ENCODE measurements around the gene GAS2L3.

GAS2L3 gene

GRCh38 chr12:100652488-100652887, 79.0 kb downstream of the GAS2L3 start:
- no peak for ATAC-seq (ENCODE audit: insufficient read depth, low read depth)
- no peaks in the 10 kb centered on the region for H3K36me3 ChIP-seq (ENCODE audit: insufficient read depth, low read length)

GRCh38 chr12:100656141-100656540, 82.7 kb downstream of the GAS2L3 start:
- no peak overlapping the region for H3K9ac ChIP-seq (ENCODE audit: low read depth, low read length)
- no peak for ATAC-seq (ENCODE audit: insufficient read depth, low read depth)
- no peaks in the 10 kb centered on the region for H4K20me1 ChIP-seq (ENCODE audit: insufficient read depth, low read length)
- H3K9me3 ChIP-seq (ENCODE audit: insufficient read depth, low read length, severe bottlenecking), result no peaks in the 10 kb centered on the region
- H3K27me3 ChIP-seq (ENCODE audit: insufficient read depth, low read length, poor library complexity), result no peaks in the 10 kb centered on the region
- H3K27ac ChIP-seq (ENCODE audit: low read length), result no peak overlapping the region
- no peaks in the 10 kb centered on the region for H3K4me1 ChIP-seq (ENCODE audit: insufficient read depth, low read length)
- no peak overlapping the region for H2AFZ ChIP-seq (ENCODE audit: low read depth, low read length)
- H3K79me2 ChIP-seq (ENCODE audit: insufficient read depth, low read length), result no peaks in the 10 kb centered on the region
- no peak for DNase-seq
- H3K36me3 ChIP-seq (ENCODE audit: insufficient read depth, low read length), result no peaks in the 10 kb centered on the region
- no peak for TF ChIP-seq CTCF (IDR thresholded peaks at IDR 0.05; ENCODE audit: borderline replicate concordance, extremely low read depth, low read length, poor library complexity, severe bottlenecking)
- no peak for TF ChIP-seq EZH2 (IDR thresholded peaks at IDR 0.05; ENCODE audit: borderline replicate concordance, low read depth, low read length, severe bottlenecking)
- no peak overlapping the region for H3K4me2 ChIP-seq (ENCODE audit: insufficient read depth, low read length)
- H3K4me3 ChIP-seq (ENCODE audit: low read depth in 1 of 2, low read length in 2 of 2), result no peak overlapping the region

More at GRCh38 chr12:100652488-100652887, 79.0 kb downstream of the GAS2L3 start:
- no peak overlapping the region for H3K4me2 ChIP-seq (ENCODE audit: insufficient read depth, low read length)
- H3K79me2 ChIP-seq (ENCODE audit: insufficient read depth, low read length), result no peaks in the 10 kb centered on the region
- no peaks in the 10 kb centered on the region for H4K20me1 ChIP-seq (ENCODE audit: insufficient read depth, low read length)
- no peak overlapping the region for H3K27ac ChIP-seq (ENCODE audit: low read length)
- H3K9me3 ChIP-seq (ENCODE audit: insufficient read depth, low read length, severe bottlenecking), result no peaks in the 10 kb centered on the region
- H3K4me1 ChIP-seq (ENCODE audit: insufficient read depth, low read length), result no peaks in the 10 kb centered on the region
- no peak for DNase-seq
- TF ChIP-seq EZH2 (IDR thresholded peaks at IDR 0.05; ENCODE audit: borderline replicate concordance, low read depth, low read length, severe bottlenecking), result no peak
- no peak for TF ChIP-seq CTCF (IDR thresholded peaks at IDR 0.05; ENCODE audit: borderline replicate concordance, extremely low read depth, low read length, poor library complexity, severe bottlenecking)
- H3K9ac ChIP-seq (ENCODE audit: low read depth, low read length), result no peak overlapping the region
- H3K4me3 ChIP-seq (ENCODE audit: low read depth in 1 of 2, low read length in 2 of 2), result no peak overlapping the region
- no peaks in the 10 kb centered on the region for H3K27me3 ChIP-seq (ENCODE audit: insufficient read depth, low read length, poor library complexity)
- no peak overlapping the region for H2AFZ ChIP-seq (ENCODE audit: low read depth, low read length)

- Histone ChIP-seq H2AFZ (ENCODE audit: low read depth, low read length) (no peak overlapping the region), H3K9ac (ENCODE audit: low read depth, low read length) (no peak overlapping the region), H3K27ac (ENCODE audit: low read length) (no peak overlapping the region), H4K20me1 (ENCODE audit: insufficient read depth, low read length) (no peaks in the 10 kb centered on the region), H3K4me3 (ENCODE audit: low read depth in 1 of 2, low read length in 2 of 2) (no peak overlapping the region), H3K36me3 (ENCODE audit: insufficient read depth, low read length) (no peaks in the 10 kb centered on the region), H3K4me1 (ENCODE audit: insufficient read depth, low read length) (no peaks in the 10 kb centered on the region), H3K4me2 (ENCODE audit: insufficient read depth, low read length) (no peak overlapping the region), H3K79me2 (ENCODE audit: insufficient read depth, low read length) (no peaks in the 10 kb centered on the region), H3K27me3 (ENCODE audit: insufficient read depth, low read length, poor library complexity) (no peaks in the 10 kb centered on the region), H3K9me3 (ENCODE audit: insufficient read depth, low read length, severe bottlenecking) (no peaks in the 10 kb centered on the region)
- TF ChIP-seq CTCF (IDR thresholded peaks at IDR 0.05; ENCODE audit: borderline replicate concordance, extremely low read depth, low read length, poor library complexity, severe bottlenecking) (no peak), EZH2 (IDR thresholded peaks at IDR 0.05; ENCODE audit: borderline replicate concordance, low read depth, low read length, severe bottlenecking) (no peak)
- ATAC-seq (ENCODE audit: insufficient read depth, low read depth), result no peak
- no peak for DNase-seq
Observed at GRCh38 chr12:100656856-100657255, 83.4 kb downstream of the GAS2L3 start.

Data from DND-41 (cell line).